IPS-18c (cell line): ENCODE data around the gene ROR2.
"Not testable (repeated sequence)": the region's sequence is repeated elsewhere in the genome, so short reads cannot be mapped to it uniquely, and the experiment has no call there.

ENCODE experiments used
- H3K4me3 ChIP-seq: 2 replicates; pipeline ENCODE4 v1.7.0; 2013; ENCODE audit warnings: low read depth, mild to moderate bottlenecking, low read length, moderate library complexity; ENCODE audit not compliant: insufficient read depth
- H3K9me3 ChIP-seq: one replicate; pipeline ENCODE4 v1.6.1; 2013; ENCODE audit warnings: mild to moderate bottlenecking, low read length, moderate library complexity; ENCODE audit not compliant: control insufficient read depth, insufficient read depth

ROR2 gene

DNA sequence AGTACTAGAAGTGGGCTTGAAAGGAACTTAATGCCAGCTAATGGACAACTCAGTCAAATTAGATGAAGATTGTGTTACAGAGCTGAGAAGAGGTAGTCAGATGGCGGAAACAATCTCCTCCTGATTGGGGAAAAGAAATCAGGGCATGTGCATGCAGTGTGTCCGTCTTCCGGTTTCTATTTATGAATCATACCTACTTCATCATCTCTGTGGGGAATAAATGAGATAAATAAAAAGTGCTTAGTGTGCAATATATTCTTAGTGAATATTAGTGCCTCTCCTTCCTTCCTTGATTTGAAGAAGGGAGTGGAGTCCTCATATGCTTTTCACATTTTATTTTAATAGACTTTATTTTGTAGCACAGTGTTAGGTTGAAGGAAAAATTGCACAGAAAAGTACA, 417.7 kb downstream of the ROR2 start:
- Histone ChIP-seq H3K9me3 (no peaks in the 10 kb centered on the region), H3K4me3 (no peak overlapping the region)

DNA sequence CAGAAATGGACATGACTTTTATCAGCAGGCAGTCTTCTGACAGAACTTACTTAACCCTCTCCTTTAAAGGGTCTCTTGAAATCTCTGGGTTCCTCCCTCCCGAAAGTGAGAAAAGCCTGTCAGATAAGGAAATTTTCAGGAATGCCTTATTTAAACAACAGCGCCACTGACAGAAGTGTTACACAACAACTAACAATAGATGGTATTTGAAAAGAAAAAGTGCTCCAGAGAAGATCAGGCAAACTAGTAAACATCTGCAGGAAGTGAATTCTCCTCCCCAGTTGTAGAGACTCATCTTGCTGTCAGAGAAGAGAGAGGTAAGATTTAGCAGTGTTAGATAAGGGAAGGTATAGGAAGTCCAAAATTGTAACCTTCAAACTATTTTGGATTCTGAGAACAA, 419.2 kb downstream of the ROR2 start:
- no peaks in the 10 kb centered on the region for H3K9me3 ChIP-seq

GRCh38 chr9:91522481-91522880, 427.5 kb downstream of the ROR2 start:
- Histone ChIP-seq H3K4me3 (no peak overlapping the region), H3K9me3 (no peaks in the 10 kb centered on the region)

More for the DNA sequence above, 419.2 kb downstream of the ROR2 start:
- no peak overlapping the region for H3K4me3 ChIP-seq

DNA sequence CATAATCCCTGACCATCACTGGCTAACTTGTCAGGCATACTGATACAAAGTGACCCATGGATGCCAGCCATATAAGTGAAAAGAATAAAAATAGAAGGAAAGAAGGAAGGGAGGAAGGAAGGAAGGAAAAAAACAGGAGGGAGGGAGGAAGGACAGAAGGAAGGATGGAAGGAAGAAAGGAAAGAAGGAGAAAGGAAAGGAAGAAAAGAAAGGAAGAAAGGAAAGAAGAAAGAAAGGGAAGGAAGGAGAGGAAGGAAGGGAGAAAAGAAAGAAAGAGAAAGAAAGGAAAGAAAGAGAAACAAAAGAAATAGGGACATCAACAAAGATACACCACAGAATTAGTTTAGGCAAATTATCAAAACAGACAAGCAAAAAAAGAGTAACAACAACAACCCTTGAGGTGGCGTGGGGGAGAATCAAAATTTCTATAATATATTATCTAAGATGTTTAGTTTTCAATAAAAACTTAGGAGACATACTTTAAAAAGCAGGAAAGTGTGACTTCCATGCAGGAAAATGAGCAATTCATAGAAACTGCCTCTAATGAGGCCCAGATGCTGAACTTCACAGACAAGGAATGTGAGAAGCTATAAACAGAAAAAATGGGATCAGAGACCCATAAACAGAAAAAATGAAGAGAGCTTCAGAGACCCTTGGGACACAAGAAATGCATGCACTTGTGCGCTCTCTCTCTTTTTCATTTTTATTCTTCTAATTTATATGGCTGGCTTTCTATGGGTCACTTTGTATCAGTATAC, 430.3 kb downstream of the ROR2 start:
- Histone ChIP-seq H3K4me3 (no peak overlapping the region), H3K9me3 (no peaks in the 10 kb centered on the region)

DNA sequence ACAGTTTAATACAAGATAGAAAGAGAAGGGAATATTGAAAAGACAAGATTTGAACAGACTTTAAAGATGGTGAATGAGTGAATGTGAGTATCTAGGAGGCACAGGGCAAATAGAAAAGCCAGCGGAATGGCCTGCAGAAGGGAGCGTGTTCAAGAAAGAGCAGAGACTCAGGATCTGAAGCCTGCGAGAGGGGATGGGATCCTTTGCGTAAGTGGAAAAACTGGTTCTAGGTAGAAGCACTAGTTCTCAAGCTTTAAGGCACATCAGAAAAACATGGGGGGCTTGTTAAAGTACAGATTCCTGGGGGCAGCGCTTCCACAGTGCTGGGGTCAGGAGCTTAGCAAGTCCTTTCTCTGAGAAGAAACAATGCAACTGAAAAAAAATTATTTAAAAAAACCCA, 431.6 kb downstream of the ROR2 start:
- no peak overlapping the region for H3K4me3 ChIP-seq
- H3K9me3 ChIP-seq: no peaks in the 10 kb centered on the region

DNA sequence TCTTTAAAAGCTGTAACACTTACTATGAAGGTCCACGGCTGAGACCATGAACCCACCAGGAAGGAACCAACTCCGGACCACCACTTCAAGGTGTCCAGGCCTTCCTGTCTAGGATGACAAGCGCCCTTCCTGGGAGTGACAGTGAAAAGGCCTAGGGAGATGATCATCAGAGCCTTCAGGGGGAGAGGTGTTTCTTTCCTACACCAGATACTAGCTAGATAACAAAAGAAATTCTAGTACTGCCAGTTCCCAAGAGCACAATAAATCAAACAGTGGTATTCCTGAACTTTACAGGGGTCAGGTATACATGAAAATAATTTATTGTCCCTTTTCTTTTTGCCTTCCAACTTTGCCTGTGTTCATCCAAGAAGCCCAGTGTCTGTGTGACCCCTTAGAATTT, 432.2 kb downstream of the ROR2 start:
- no peaks in the 10 kb centered on the region for H3K9me3 ChIP-seq

DNA sequence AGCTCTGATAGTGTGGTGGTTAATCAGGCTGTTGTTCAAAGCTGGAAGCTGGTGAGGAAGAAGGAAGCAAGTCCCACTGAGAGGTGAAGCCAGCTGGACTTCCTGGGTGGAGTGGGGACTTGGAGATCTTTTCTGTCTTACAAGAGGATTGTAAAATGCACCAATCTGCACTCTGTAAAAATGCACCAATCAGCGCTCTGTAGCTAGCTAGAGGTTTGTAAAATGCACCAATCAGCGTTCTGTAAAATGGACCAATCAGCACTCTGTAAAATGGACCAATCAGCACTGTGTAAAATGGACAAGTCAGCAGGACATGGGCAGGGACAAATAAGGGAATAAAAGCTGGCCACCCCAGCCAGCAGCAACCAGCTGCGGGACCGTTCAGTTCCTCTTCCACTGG, 432.7 kb downstream of the ROR2 start:
- H3K9me3 ChIP-seq, H3K4me3 ChIP-seq: not testable (repeated sequence)

More for the DNA sequence above, 432.2 kb downstream of the ROR2 start:
- H3K4me3 ChIP-seq: no peak overlapping the region

DNA sequence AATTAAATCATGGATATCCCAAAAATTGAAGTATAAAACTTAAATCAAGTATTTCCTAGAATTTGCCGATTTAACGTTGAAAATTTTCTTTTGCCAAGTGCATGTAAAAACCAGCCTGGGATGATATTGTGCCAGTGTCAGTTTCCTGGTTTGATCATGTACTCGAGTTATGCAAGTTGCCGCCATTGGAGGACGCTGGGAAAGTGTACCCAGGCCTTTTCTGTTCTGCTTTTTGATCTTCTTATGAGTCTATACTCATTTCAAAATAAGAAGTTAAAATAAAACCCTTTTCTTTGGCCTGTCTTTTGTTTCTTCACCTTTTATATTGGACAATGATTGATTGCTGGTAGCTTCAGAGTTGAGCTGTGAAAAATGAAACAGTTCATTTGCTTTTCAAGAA, 433.3 kb downstream of the ROR2 start:
- Histone ChIP-seq H3K4me3 (no peak overlapping the region), H3K9me3 (no peaks in the 10 kb centered on the region)

- H3K4me3 ChIP-seq: no peak overlapping the region
- H3K9me3 ChIP-seq: no peaks in the 10 kb centered on the region
Measured at GRCh38 chr9:91516081-91516480, 433.9 kb downstream of the ROR2 start.

- Histone ChIP-seq H3K4me3 (no peak overlapping the region), H3K9me3 (no peaks in the 10 kb centered on the region)
Measured at GRCh38 chr9:91515074-91515687, 434.8 kb downstream of the ROR2 start.
